HCT116 (cell line): ENCODE data around the gene SYNGR3.

ENCODE experiments used
- POLR2A ChIP-seq: IDR thresholded peaks from 2 replicates; pipeline ENCODE4 v1.7.0; 2011; ENCODE audit warnings: borderline replicate concordance; ENCODE audit not compliant: insufficient read depth, insufficient read length; ENCODE audit errors: extremely low read depth
- POLR2AphosphoS5 ChIP-seq: IDR thresholded peaks from 2 replicates; pipeline ENCODE4 v1.6.1; 2011; ENCODE audit warnings: mild to moderate bottlenecking, low read depth, low read length, moderate library complexity
- TF ChIP-seq, protein P1 (sequence below), 3 experiments: fragments of 200-600 bp in 1 of 3; sonication (generic) in 1 of 3; IDR thresholded peaks in 2 of 3; conservative IDR thresholded peaks in 1 of 3; 2 replicates each; pipeline ENCODE4 v1.5.1; 2012 to 2017; ENCODE audit warnings: low read depth in 2 of 3, low read length in 2 of 3, antibody characterized with exemption in 1 of 3, borderline replicate concordance in 1 of 3, control low read depth in 1 of 3, mild to moderate bottlenecking in 1 of 3, mixed read lengths in 1 of 3, mixed run types in 1 of 3, moderate library complexity in 1 of 3; ENCODE audit not compliant: insufficient read depth in 1 of 3

DNA sequence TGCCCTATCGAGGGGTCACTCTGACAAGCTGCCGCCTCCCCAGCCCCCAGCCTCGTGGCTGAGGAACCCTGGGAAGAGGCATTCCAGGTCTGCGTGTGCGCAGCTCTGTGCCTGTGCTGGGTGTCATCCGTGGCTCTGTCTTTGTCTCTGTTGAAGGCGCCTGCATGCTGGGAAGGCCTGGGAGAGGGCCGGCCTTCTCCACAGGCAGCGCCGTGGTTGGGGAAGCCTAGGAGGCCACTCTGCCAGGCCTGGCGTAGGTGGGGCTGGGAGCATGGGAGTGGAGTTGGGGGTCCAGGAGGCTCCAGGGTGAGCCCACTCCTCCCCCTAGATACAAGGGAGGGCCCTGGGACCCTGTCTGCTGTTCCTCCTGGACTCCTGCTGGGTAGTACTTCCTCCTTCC, 40.3 kb downstream of the SYNGR3 start:
- no peak for TF ChIP-seq POLR2AphosphoS5
- TF ChIP-seq POLR2A: no peak
- TF ChIP-seq, protein P1, sequence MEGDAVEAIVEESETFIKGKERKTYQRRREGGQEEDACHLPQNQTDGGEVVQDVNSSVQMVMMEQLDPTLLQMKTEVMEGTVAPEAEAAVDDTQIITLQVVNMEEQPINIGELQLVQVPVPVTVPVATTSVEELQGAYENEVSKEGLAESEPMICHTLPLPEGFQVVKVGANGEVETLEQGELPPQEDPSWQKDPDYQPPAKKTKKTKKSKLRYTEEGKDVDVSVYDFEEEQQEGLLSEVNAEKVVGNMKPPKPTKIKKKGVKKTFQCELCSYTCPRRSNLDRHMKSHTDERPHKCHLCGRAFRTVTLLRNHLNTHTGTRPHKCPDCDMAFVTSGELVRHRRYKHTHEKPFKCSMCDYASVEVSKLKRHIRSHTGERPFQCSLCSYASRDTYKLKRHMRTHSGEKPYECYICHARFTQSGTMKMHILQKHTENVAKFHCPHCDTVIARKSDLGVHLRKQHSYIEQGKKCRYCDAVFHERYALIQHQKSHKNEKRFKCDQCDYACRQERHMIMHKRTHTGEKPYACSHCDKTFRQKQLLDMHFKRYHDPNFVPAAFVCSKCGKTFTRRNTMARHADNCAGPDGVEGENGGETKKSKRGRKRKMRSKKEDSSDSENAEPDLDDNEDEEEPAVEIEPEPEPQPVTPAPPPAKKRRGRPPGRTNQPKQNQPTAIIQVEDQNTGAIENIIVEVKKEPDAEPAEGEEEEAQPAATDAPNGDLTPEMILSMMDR (IDR thresholded peaks at IDR 0.05 in 2 of 3, conservative IDR thresholded peaks at IDR 0.05 in 1 of 3; ENCODE audit: borderline replicate concordance in 1 of 3, insufficient read depth in 1 of 3, low read depth in 2 of 3, low read length in 2 of 3): no peak
